CD4-positive, alpha-beta T cell treated with Interferon gamma for 1 hour (primary cell): ENCODE data around the gene POMGNT1.

Experiments used
- DNase-seq: peaks from one replicate; pipeline ENCODE4 v3.0.0-alpha.2; 2020

POMGNT1 gene

DNA sequence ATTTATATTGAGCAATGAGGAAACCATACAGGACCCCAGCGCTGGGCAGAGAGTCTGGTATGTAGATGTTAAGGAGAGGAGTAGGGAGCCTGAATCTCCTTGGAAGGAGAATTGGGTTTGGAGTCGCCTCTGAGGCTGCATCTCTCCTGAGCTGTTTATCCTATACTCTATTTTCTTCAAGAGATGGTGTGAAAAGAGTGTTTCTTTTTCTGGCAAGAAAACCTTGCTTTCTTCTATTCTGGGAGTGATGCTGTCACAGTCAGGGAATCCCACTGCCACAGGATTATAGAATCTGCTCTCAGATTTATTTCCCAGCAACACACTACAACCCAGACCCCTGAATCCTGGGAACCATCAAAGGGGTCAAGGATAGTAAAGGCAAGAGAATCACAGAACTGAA is 8.2 kb upstream of the POMGNT1 start:
- no peak for DNase-seq

GRCh38 chr1:46205791-46206190 is 7.6 kb upstream of the POMGNT1 start:
- no peak for DNase-seq

- DNase-seq, result no peak
These were observed 6.9 kb upstream of the POMGNT1 start for GRCh38 chr1:46205141-46205540.

DNA sequence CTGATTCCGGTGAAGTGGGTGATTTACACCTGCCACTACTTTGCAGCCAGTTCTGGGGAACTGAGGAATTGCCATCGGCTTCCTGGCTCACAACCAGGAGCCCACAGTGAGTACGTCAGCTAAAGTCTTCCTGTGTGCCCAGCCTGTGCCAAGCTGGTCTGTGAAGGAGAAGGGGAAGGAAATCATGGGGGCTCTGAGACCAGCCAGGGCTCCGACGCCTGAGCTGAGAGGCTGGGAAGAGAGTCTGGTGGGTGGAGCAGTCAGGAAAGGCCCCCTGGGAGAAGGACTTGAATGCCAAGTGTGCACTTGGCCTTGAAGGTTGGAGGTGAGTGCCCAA is 6.1 kb upstream of the POMGNT1 start:
- no peak for DNase-seq

DNA sequence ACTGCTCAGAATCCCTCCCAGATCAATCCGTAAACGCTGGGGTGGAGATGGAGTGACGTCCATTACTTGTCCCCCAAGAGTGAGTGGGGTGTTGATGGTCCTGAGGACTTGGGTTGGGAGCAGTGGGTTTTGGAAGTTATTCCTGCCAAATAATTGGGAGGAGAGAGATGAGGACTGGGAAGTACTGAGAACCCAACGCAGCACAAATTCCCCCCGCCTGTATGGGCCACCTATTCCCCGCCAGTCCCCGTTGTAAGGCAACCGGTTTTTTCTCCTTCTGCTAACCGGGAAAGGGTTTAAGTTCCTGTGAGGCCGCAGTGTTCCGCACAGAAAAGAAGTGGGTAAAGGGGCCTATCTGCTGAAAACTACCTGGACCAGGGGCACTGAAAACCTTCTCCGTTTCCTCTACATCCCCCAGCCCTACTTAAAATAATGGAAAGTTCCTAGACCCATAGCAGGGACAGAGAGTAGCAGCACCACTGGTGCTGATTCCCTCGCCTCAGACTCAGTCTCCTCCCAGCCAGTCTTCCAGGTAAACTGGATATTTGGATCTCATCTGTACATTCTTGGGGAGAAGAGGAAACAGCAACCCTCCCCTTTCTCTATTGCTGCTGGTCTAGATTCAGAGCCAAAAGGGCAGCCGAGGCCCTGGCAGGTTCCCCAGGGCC is 5.6 kb upstream of the POMGNT1 start:
- DNase-seq, result no peak

GRCh38 chr1:46199233-46199749 is 1.1 kb upstream of the POMGNT1 start:
- DNase-seq, result no peak

DNA sequence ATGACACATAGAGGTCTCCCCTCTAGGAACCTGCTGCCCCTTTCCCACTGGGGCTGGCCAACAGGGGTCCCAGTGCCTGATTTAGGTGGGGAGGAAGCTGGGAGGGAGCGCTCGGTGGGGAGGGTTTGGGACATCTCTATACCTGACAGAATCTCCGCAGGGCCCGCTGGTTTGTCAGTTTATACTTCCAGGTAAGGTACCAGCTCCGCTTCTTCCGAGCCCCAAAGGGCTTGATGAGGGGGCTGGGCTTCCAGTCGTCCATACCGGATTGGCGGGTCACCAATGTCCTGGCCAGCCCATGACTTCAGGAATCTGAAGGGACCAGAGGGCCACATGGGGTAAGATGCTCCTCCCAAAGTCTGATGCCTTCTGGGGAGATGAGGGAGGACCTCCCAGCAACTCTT is 672 bp downstream of the POMGNT1 start:
- no peak for DNase-seq

- no peak for DNase-seq
These were observed 1.6 kb downstream of the POMGNT1 start for GRCh38 chr1:46196609-46197008.

GRCh38 chr1:46194641-46195193 is 3.5 kb downstream of the POMGNT1 start:
- DNase-seq, result no peak

DNA sequence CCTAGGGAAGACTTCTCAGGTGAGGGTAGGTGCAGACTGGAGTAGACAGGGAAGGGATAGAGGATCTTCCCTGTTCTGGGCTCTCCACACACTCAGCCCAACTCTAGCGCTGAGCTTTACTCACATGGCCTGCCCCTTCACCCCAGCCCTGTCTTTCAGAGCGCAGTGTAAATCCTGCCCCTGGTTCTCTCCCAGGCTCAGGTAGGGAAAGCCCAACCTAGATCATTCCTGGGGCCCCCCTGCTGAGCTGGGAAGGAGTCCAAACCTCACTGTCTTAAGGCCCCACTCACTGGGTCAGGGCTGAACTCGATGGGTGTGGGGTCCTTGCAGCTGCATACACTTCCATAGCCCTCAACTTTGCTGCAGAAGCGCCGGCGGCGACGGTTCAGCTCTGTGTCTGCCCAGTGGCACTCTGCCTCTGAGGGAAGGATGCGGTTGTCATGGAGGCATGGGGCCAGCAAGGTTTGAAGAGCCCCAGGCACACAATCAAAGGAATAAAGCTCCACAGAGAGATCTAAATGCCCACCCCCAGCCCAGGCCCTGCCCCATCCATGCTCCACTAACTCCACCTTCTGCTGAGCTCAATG is 4.2 kb downstream of the POMGNT1 start:
- DNase-seq, result no peak

DNA sequence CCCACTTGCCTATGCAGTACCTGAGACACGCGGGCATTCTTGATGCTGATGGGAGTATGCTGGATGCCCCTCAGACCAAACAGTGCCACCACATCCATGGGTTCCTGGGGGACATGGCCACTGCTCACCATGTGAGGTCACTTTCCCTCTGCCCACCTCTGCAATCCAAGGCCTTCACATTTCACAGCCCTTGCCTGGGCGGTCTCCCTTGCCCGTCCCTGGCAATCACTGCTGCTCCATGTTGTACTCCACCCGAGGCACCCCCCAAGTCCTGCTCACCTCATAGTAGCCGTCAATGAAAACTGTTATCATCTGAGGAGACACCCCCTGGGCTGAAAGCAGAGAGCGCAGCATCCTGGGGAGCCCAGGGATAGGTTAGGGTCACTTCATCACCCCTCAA is 4.9 kb downstream of the POMGNT1 start:
- DNase-seq, result no peak

DNA sequence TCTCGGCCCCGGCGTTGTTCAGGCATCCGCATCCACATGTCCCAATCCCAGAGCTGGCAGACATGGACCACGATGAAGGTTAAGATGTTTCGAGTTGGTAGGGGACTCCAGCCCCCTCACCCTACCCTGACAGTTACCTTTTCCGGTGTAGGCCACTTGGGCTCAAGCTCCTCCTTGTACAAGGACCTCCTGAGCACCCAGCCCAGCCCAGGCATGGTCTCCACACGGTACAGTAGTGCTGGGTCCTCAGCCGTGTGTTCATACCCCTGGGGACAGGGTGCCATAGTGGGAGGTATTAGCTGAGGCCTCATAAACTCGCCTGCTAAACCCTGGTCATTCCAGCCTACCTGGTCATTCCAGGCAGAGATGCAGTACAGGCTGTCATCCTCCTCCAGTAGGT is 6.1 kb downstream of the POMGNT1 start:
- DNase-seq, result no peak

GRCh38 chr1:46191033-46191701 is 7.1 kb downstream of the POMGNT1 start:
- DNase-seq, result no peak

- DNase-seq, result no peak
These were observed 7.7 kb downstream of the POMGNT1 start for GRCh38 chr1:46190539-46190938.

DNA sequence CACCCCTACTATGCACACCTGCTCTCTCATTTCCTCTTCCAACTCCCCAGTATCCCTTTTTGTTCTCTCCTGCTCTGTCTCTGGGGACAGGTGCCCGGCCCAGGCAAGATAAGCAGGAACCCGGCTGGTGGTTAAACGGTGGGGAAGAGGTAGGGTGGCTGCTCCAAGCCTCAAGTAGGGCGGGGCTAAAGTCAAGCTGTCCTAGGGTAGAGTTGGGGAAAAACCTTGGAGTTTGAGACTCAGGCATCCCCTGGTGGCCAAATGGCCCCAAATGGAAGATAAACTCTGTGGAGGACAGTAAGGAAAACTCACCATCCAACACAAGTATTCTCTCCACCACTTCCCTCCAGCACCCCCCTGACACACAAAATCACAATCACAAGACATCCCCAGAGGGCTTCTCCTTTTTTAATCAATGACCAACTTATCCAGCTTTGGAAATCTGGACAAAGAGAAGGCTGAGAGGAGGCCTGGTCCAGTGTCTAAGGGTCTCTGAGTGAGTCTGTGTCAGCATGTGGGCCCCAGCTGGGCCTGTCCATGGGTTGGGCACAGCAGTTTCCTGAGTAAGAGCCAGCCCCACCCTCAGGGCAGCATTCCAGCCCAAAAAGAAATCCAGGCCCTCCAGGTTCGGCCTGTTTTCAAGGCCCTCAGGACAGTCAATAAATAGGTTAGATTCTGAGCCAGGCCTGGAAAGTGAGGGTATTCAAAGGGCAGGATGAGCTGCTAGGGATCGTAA is 9.8 kb downstream of the POMGNT1 start:
- DNase-seq, result no peak

GRCh38 chr1:46187106-46187869 is 10.9 kb downstream of the POMGNT1 start:
- DNase-seq, result no peak

DNA sequence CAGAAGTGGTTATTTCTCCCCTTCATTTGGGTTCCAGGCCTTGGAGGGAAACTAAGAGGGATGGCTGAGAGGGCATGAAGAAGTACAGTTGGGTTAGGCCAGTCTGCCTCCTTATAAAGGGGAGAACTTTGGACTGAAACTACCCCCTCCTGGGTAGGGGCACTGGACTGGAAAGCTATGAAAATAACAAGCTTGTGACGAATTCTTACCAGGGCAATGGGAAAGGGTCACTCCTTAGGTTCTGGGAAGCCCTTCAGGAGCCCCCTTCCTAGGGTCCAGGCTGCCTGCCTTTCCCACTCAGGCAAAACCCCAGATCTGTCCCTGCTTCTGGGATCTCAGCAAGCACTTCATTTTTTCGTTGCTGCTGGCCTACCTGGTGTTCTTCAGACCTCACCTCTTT is 12.2 kb downstream of the POMGNT1 start:
- no peak for DNase-seq

DNA sequence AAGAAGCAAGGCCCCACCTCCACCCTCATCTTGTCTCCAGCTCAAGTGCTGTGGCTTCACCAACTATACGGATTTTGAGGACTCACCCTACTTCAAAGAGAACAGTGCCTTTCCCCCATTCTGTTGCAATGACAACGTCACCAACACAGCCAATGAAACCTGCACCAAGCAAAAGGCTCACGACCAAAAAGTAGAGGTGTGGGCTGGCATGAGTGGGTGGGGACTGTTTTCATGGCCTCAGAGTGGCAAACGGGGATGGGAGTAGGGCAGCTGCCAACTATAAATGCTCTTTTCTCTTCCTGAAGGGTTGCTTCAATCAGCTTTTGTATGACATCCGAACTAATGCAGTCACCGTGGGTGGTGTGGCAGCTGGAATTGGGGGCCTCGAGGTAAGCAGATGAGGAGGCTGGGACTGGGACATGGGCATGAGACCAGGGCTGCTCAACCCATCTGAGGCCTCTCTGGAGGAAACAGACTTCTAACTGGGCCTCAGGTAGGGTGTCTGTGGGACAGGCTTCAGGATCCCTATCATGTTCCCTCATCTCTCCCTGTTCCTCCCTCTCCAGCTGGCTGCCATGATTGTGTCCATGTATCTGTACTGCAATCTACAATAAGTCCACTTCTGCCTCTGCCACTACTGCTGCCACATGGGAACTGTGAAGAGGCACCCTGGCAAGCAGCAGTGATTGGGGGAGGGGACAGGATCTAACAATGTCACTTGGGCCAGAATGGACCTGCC is 13.1 kb downstream of the POMGNT1 start:
- DNase-seq, result no peak

- DNase-seq, result no peak
These were observed 14.2 kb downstream of the POMGNT1 start for GRCh38 chr1:46183926-46184557.

DNA sequence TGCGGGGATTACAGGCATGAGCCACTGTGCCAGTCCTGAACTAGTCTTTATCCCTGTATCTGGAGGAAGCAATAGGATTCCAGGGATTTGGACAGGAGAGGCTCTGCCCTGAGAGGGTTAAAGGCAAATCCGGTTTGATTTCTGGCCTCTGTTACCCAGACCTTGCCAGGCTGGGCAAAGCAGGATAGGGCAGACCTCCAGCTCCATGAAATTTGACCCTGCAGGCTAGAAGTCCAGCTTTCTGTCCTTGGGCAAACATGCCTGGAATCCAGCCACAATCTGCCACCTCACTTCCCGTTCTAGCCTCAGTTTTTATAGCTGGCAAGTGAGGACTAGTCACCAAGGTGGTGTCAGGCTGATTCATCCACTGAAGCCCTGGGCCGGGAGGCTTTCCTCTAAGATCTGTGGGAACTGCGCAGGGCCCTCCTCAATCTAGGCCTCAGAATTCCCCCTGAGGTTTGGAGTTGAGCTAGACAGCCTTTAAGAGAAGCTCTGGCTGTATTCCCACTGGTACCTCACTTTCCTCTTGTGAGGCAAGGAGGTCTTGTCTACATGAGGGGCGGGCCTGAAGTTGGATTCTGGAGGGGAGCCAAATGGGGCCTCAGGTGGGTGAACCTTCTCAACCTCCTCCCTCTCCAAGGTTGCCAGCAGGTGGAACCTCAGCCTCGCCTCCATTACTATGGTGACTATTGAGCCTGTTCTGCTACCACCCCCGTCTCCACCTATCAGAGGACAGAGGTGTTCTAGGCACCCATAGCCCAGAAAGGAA is 15.0 kb downstream of the POMGNT1 start:
- DNase-seq, result no peak
